HEK293 (cell line): ENCODE measurements around the gene PSMD6.

Experiments
- CTCF ChIP-seq: fragments of 450-650 bp; formaldehyde crosslinking; IDR thresholded peaks from 2 replicates; pipeline ENCODE4 v1.5.1; 2016; ENCODE audit warnings: missing biosample characterization, missing genetic modification characterization
- ZNF639 ChIP-seq: fragments of 450-650 bp; formaldehyde crosslinking; IDR thresholded peaks from 2 replicates; pipeline ENCODE4 v1.5.1; 2016; ENCODE audit warnings: missing biosample characterization, missing genetic modification characterization

- TF ChIP-seq ZNF639 (tag by site-specific recombination): no peak
- no peak for TF ChIP-seq CTCF
Observed at GRCh38 chr3:64037084-64037483, 13.8 kb upstream of the PSMD6 start.
